HEK293T (cell line): ENCODE measurements around the gene SDR42E2.

Experiments
- BHLHE40 ChIP-seq: fragments of 450-650 bp; IDR thresholded peaks from 2 replicates; pipeline ENCODE4 v1.6.1; 2016; ENCODE audit warnings: mild to moderate bottlenecking, moderate library complexity, borderline replicate concordance
- ELF4 ChIP-seq: fragments of 450-650 bp; IDR thresholded peaks from 2 replicates; pipeline ENCODE4 v1.6.1; 2017; ENCODE audit warnings: antibody characterized with exemption
- FOXA1 ChIP-seq: fragments of 450-650 bp; IDR thresholded peaks from 2 replicates; pipeline ENCODE4 v1.6.1; 2016; ENCODE audit warnings: mild to moderate bottlenecking
- FOXM1 ChIP-seq: fragments of 450-650 bp; IDR thresholded peaks from 2 replicates; pipeline ENCODE4 v1.6.1; 2017; ENCODE audit warnings: mild to moderate bottlenecking, borderline replicate concordance
- L3MBTL2 ChIP-seq: fragments of 450-650 bp; conservative IDR thresholded peaks from 2 replicates; pipeline ENCODE4 v1.6.1; 2016; ENCODE audit warnings: mild to moderate bottlenecking
- NFRKB ChIP-seq: fragments of 450-650 bp; IDR thresholded peaks from 2 replicates; pipeline ENCODE4 v1.6.1; 2016; ENCODE audit warnings: mild to moderate bottlenecking, moderate library complexity
- SP1 ChIP-seq: fragments of 450-650 bp; IDR thresholded peaks from 2 replicates; pipeline ENCODE4 v1.6.1; 2017
- SUZ12 ChIP-seq: fragments of 450-650 bp; IDR thresholded peaks from 2 replicates; pipeline ENCODE4 v1.6.1; 2016; ENCODE audit warnings: mild to moderate bottlenecking
- TARDBP ChIP-seq: fragments of 450-650 bp; IDR thresholded peaks from 2 replicates; pipeline ENCODE4 v1.6.1; 2016

GRCh38 chr16:22190776-22191531 is 28.6 kb downstream of the SDR42E2 start:
- TF ChIP-seq NFRKB (no peak), ELF4 (no peak), FOXM1 (no peak), TARDBP (no peak), SUZ12 (no peak), FOXA1 (no peak), L3MBTL2 (no peak), SP1 (no peak), BHLHE40 (no peak)
